GM23338 (cell line): ENCODE measurements around the gene NPAS3. TPM values are rescaled to one million over a fixed set of nuclear protein-coding genes. Genes with fewer than 3 reads are reported as not detected.

Experiments used
- ATAC-seq: fragments of 200-7000 bp; cut with Tn5 transposase; 3 replicates; pipeline ENCODE4 v1.9.1; 2020
- DNase-seq: peaks from one replicate; pipeline ENCODE4 v3.0.0-alpha.2; 2015; ENCODE audit warnings: low spot score
- H2AFZ ChIP-seq: fragments of 200-600 bp; sonication (generic); 2 replicates; pipeline ENCODE4 v1.8.0; 2016; ENCODE audit warnings: antibody characterized with exemption, mild to moderate bottlenecking, moderate library complexity
- H3F3A ChIP-seq: fragments of 200-600 bp; sonication (generic); replicated peaks from 2 replicates; pipeline ENCODE4 v1.8.0; 2017; ENCODE audit warnings: antibody characterized with exemption, mixed run types, low read depth
- H3K27ac ChIP-seq: fragments of 200-600 bp; sonication (generic); 2 replicates; pipeline ENCODE4 v1.6.1; 2016; ENCODE audit warnings: low read depth
- H3K27me3 ChIP-seq: fragments of 200-600 bp; sonication (generic); 2 replicates; pipeline ENCODE4 v1.8.0; 2016; ENCODE audit warnings: mild to moderate bottlenecking, mixed run types, moderate library complexity; ENCODE audit not compliant: insufficient read depth
- H3K36me3 ChIP-seq: fragments of 200-600 bp; sonication (generic); 2 replicates; pipeline ENCODE4 v1.8.0; 2016; ENCODE audit warnings: mild to moderate bottlenecking; ENCODE audit not compliant: insufficient read depth
- H3K4me1 ChIP-seq: fragments of 200-600 bp; sonication (generic); 2 replicates; pipeline ENCODE4 v1.8.0; 2016; ENCODE audit warnings: mild to moderate bottlenecking, moderate library complexity; ENCODE audit not compliant: insufficient read depth
- H3K4me2 ChIP-seq: fragments of 200-600 bp; sonication (generic); 2 replicates; pipeline ENCODE4 v1.7.1; 2017; ENCODE audit warnings: mixed run types
- H3K4me3 ChIP-seq: fragments of 200-600 bp; sonication (generic); 2 replicates; pipeline ENCODE4 v1.6.1; 2016; ENCODE audit warnings: mixed run types
- H3K79me2 ChIP-seq: fragments of 200-600 bp; sonication (generic); replicated peaks from 2 replicates; pipeline ENCODE4 v1.8.0; 2017; ENCODE audit warnings: mild to moderate bottlenecking; ENCODE audit not compliant: insufficient read depth
- H3K9me2 ChIP-seq: fragments of 200-600 bp; sonication (generic); 2 replicates; pipeline ENCODE4 v1.8.0; 2017; ENCODE audit not compliant: insufficient read depth
- H4K20me1 ChIP-seq: fragments of 200-600 bp; sonication (generic); replicated peaks from 2 replicates; pipeline ENCODE4 v1.8.0; 2017; ENCODE audit warnings: mild to moderate bottlenecking; ENCODE audit not compliant: insufficient read depth
- H3K27ac Mint-ChIP-seq: 2 replicates; pipeline ENCODE4 v1.8.0; 2020; ENCODE audit warnings: inconsistent platforms, mild to moderate bottlenecking, moderate library complexity, mixed read lengths
- H3K27me3 Mint-ChIP-seq: 3 replicates; pipeline ENCODE4 v1.8.0; 2022; ENCODE audit warnings: low read depth, mild to moderate bottlenecking, moderate library complexity, mixed read lengths, inconsistent platforms; ENCODE audit not compliant: insufficient read depth, poor library complexity
- H3K36me3 Mint-ChIP-seq: 3 replicates; pipeline ENCODE4 v1.8.0; 2021; ENCODE audit warnings: low read depth, mild to moderate bottlenecking, inconsistent platforms, moderate library complexity, mixed read lengths
- H3K4me1 Mint-ChIP-seq: 3 replicates; pipeline ENCODE4 v1.8.0; 2020; ENCODE audit warnings: mild to moderate bottlenecking, inconsistent platforms, mixed read lengths
- H3K4me3 Mint-ChIP-seq: 3 replicates; pipeline ENCODE4 v1.8.0; 2021; ENCODE audit warnings: moderate library complexity, mild to moderate bottlenecking, inconsistent platforms, mixed read lengths
- H3K9me3 Mint-ChIP-seq: 3 replicates; pipeline ENCODE4 v1.8.0; 2020; ENCODE audit warnings: moderate library complexity, mild to moderate bottlenecking, inconsistent platforms, mixed read lengths
- CREB1 ChIP-seq: fragments of 250-450 bp; sonication (Bioruptor Pico); IDR thresholded peaks from 2 replicates; pipeline ENCODE4 v1.5.0; 2020; ENCODE audit warnings: low read depth, mild to moderate bottlenecking, moderate library complexity
- EZH2 ChIP-seq: fragments of 200-600 bp; sonication (generic); IDR thresholded peaks from one replicate; pipeline ENCODE4 v1.8.0; 2017; ENCODE audit warnings: antibody characterized with exemption, mild to moderate bottlenecking, low read depth; ENCODE audit not compliant: unreplicated experiment
- EZH2phosphoT487 ChIP-seq: fragments of 200-600 bp; sonication (generic); IDR thresholded peaks from one replicate; pipeline ENCODE4 v1.8.1; 2018; ENCODE audit warnings: antibody characterized with exemption; ENCODE audit not compliant: unreplicated experiment
- JUNB ChIP-seq: IDR thresholded peaks from one replicate; pipeline ENCODE4 v1.6.1; 2016; ENCODE audit warnings: antibody characterized with exemption; ENCODE audit not compliant: unreplicated experiment
- NANOG ChIP-seq: IDR thresholded peaks from 2 replicates; pipeline ENCODE4 v1.6.1; 2016; ENCODE audit warnings: antibody characterized with exemption, borderline replicate concordance
- POLR2AphosphoS5 ChIP-seq: IDR thresholded peaks from 2 replicates; pipeline ENCODE4 v1.6.1; 2016; ENCODE audit warnings: antibody characterized with exemption, low read depth
- STAT1 ChIP-seq: IDR thresholded peaks from one replicate; pipeline ENCODE4 v1.6.1; 2016; ENCODE audit warnings: antibody characterized with exemption; ENCODE audit not compliant: unreplicated experiment
- ZNF114 ChIP-seq: fragments of 250-450 bp; sonication (Bioruptor Pico); IDR thresholded peaks from 2 replicates; pipeline ENCODE4 v1.5.0; 2020; ENCODE audit warnings: mild to moderate bottlenecking, moderate library complexity
- ZNF331 ChIP-seq: fragments of 250-450 bp; sonication (Bioruptor Pico); IDR thresholded peaks from 2 replicates; pipeline ENCODE4 v1.5.0; 2020; ENCODE audit warnings: low read depth, mild to moderate bottlenecking, moderate library complexity
- polyA plus RNA-seq: library from polyadenylated mRNA; unstranded; fragments of >200 nt; fragmentation: Nextera tagmentation; extraction: Ambion mirVana; gene quantifications from 2 replicates; pipeline ENCODE4 v1.2.1, GENCODE V29; 2016
- total RNA-seq: library from RNA; depleted of rRNA; stranded (reverse); fragments of >200 nt; shearing (Covaris generic); gene quantifications from 2 replicates; pipeline ENCODE4 v1.2.3, GENCODE V29; 2014
- TF ChIP-seq, protein P1 (sequence below): IDR thresholded peaks from one replicate; pipeline ENCODE4 v1.6.1; 2018; ENCODE audit warnings: antibody characterized with exemption; ENCODE audit not compliant: unreplicated experiment
- TF ChIP-seq, protein P2 (sequence below): fragments of 250-450 bp; sonication (Bioruptor Pico); IDR thresholded peaks from 2 replicates; pipeline ENCODE4 v1.5.0; 2020; ENCODE audit warnings: mild to moderate bottlenecking, moderate library complexity
- TF ChIP-seq, protein P3 (sequence below): IDR thresholded peaks from 2 replicates; pipeline ENCODE4 v1.6.1; 2016; ENCODE audit warnings: antibody characterized with exemption
- TF ChIP-seq, protein P4 (sequence below), 2 experiments: fragments of 200-600 bp in 1 of 2; sonication (generic) in 1 of 2; conservative IDR thresholded peaks; 2 replicates each; pipeline versions ENCODE4 v1.5.1 to v1.6.1; 2016 to 2017; ENCODE audit warnings: antibody characterized with exemption in 2 of 2, low read depth in 2 of 2, mild to moderate bottlenecking in 2 of 2, moderate library complexity in 1 of 2

NPAS3 gene
- total and polyA plus RNA-seq, 2 experiments from 2014 or later: 0.17 to 0.19 TPM

DNA sequence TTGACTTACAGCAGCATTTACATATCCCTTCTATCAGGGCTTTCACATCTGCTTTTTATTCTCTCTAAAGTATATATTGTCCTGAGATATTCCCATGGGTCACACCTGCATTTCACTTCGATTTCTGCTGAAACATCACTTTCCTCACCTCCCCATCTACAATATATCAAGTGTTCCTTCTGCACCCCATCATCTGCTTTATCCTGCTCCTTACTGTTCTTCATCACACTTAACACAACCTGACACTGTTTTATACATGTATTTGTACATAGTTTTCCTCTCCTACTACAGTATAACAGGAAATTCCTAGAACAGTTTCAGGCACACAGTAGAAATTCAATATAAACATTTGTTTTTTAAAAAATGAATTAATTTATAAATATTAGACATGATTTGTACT, 809.1 kb downstream of the NPAS3 start:
- ATAC-seq: no peak
- no peaks in the 10 kb centered on the region for H3K36me3 Mint-ChIP-seq
- no peak overlapping the region for H3K27ac Mint-ChIP-seq
- H3K9me3 Mint-ChIP-seq: peaks cover 8% of the 10 kb centered on the region; the same call in 2 of the 3 replicates
- Histone ChIP-seq H3F3A (no peaks in the 10 kb centered on the region), H3K36me3 (no peaks in the 10 kb centered on the region), H3K27ac (no peak overlapping the region), H3K4me3 (no peak overlapping the region), H3K9me2 (0 out of 2 replicates have a peak, but pooled peaks cover 5% of the 10 kb centered on the region), H3K27me3 (no peaks in the 10 kb centered on the region), H3K4me2 (no peak overlapping the region), H3K4me1 (no peaks in the 10 kb centered on the region), H3K79me2 (no peaks in the 10 kb centered on the region), H2AFZ (no peak overlapping the region), H4K20me1 (no peaks in the 10 kb centered on the region)
- peaks cover 1% of the 10 kb centered on the region for H3K27me3 Mint-ChIP-seq
- H3K4me3 Mint-ChIP-seq: no peak overlapping the region
- DNase-seq: no peak
- TF ChIP-seq ZNF331: no peak
- no peak for TF ChIP-seq NANOG
- no peak for TF ChIP-seq EZH2phosphoT487
- TF ChIP-seq, protein P1, sequence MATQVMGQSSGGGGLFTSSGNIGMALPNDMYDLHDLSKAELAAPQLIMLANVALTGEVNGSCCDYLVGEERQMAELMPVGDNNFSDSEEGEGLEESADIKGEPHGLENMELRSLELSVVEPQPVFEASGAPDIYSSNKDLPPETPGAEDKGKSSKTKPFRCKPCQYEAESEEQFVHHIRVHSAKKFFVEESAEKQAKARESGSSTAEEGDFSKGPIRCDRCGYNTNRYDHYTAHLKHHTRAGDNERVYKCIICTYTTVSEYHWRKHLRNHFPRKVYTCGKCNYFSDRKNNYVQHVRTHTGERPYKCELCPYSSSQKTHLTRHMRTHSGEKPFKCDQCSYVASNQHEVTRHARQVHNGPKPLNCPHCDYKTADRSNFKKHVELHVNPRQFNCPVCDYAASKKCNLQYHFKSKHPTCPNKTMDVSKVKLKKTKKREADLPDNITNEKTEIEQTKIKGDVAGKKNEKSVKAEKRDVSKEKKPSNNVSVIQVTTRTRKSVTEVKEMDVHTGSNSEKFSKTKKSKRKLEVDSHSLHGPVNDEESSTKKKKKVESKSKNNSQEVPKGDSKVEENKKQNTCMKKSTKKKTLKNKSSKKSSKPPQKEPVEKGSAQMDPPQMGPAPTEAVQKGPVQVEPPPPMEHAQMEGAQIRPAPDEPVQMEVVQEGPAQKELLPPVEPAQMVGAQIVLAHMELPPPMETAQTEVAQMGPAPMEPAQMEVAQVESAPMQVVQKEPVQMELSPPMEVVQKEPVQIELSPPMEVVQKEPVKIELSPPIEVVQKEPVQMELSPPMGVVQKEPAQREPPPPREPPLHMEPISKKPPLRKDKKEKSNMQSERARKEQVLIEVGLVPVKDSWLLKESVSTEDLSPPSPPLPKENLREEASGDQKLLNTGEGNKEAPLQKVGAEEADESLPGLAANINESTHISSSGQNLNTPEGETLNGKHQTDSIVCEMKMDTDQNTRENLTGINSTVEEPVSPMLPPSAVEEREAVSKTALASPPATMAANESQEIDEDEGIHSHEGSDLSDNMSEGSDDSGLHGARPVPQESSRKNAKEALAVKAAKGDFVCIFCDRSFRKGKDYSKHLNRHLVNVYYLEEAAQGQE: no peak
- TF ChIP-seq JUNB: no peak
- TF ChIP-seq POLR2AphosphoS5: no peak
- no peak for TF ChIP-seq CREB1 (CRISPR knock-in tag)
- no peak for TF ChIP-seq ZNF114
- TF ChIP-seq, protein P2, sequence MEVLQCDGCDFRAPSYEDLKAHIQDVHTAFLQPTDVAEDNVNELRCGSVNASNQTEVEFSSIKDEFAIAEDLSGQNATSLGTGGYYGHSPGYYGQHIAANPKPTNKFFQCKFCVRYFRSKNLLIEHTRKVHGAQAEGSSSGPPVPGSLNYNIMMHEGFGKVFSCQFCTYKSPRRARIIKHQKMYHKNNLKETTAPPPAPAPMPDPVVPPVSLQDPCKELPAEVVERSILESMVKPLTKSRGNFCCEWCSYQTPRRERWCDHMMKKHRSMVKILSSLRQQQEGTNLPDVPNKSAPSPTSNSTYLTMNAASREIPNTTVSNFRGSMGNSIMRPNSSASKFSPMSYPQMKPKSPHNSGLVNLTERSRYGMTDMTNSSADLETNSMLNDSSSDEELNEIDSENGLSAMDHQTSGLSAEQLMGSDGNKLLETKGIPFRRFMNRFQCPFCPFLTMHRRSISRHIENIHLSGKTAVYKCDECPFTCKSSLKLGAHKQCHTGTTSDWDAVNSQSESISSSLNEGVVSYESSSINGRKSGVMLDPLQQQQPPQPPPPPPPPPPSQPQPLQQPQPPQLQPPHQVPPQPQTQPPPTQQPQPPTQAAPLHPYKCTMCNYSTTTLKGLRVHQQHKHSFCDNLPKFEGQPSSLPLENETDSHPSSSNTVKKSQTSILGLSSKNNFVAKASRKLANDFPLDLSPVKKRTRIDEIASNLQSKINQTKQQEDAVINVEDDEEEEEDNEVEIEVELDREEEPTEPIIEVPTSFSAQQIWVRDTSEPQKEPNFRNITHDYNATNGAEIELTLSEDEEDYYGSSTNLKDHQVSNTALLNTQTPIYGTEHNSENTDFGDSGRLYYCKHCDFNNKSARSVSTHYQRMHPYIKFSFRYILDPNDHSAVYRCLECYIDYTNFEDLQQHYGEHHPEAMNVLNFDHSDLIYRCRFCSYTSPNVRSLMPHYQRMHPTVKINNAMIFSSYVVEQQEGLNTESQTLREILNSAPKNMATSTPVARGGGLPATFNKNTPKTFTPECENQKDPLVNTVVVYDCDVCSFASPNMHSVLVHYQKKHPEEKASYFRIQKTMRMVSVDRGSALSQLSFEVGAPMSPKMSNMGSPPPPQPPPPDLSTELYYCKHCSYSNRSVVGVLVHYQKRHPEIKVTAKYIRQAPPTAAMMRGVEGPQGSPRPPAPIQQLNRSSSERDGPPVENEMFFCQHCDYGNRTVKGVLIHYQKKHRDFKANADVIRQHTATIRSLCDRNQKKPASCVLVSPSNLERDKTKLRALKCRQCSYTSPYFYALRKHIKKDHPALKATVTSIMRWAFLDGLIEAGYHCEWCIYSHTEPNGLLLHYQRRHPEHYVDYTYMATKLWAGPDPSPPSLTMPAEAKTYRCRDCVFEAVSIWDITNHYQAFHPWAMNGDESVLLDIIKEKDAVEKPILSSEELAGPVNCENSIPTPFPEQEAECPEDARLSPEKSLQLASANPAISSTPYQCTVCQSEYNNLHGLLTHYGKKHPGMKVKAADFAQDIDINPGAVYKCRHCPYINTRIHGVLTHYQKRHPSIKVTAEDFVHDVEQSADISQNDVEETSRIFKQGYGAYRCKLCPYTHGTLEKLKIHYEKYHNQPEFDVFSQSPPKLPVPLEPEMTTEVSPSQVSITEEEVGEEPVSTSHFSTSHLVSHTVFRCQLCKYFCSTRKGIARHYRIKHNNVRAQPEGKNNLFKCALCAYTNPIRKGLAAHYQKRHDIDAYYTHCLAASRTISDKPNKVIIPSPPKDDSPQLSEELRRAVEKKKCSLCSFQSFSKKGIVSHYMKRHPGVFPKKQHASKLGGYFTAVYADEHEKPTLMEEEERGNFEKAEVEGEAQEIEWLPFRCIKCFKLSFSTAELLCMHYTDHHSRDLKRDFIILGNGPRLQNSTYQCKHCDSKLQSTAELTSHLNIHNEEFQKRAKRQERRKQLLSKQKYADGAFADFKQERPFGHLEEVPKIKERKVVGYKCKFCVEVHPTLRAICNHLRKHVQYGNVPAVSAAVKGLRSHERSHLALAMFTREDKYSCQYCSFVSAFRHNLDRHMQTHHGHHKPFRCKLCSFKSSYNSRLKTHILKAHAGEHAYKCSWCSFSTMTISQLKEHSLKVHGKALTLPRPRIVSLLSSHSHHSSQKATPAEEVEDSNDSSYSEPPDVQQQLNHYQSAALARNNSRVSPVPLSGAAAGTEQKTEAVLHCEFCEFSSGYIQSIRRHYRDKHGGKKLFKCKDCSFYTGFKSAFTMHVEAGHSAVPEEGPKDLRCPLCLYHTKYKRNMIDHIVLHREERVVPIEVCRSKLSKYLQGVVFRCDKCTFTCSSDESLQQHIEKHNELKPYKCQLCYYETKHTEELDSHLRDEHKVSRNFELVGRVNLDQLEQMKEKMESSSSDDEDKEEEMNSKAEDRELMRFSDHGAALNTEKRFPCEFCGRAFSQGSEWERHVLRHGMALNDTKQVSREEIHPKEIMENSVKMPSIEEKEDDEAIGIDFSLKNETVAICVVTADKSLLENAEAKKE (CRISPR knock-in tag): no peak
- TF ChIP-seq STAT1: no peak
- no peak for TF ChIP-seq EZH2
- TF ChIP-seq, protein P3, sequence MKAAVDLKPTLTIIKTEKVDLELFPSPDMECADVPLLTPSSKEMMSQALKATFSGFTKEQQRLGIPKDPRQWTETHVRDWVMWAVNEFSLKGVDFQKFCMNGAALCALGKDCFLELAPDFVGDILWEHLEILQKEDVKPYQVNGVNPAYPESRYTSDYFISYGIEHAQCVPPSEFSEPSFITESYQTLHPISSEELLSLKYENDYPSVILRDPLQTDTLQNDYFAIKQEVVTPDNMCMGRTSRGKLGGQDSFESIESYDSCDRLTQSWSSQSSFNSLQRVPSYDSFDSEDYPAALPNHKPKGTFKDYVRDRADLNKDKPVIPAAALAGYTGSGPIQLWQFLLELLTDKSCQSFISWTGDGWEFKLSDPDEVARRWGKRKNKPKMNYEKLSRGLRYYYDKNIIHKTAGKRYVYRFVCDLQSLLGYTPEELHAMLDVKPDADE: no peak
- TF ChIP-seq, protein P4, sequence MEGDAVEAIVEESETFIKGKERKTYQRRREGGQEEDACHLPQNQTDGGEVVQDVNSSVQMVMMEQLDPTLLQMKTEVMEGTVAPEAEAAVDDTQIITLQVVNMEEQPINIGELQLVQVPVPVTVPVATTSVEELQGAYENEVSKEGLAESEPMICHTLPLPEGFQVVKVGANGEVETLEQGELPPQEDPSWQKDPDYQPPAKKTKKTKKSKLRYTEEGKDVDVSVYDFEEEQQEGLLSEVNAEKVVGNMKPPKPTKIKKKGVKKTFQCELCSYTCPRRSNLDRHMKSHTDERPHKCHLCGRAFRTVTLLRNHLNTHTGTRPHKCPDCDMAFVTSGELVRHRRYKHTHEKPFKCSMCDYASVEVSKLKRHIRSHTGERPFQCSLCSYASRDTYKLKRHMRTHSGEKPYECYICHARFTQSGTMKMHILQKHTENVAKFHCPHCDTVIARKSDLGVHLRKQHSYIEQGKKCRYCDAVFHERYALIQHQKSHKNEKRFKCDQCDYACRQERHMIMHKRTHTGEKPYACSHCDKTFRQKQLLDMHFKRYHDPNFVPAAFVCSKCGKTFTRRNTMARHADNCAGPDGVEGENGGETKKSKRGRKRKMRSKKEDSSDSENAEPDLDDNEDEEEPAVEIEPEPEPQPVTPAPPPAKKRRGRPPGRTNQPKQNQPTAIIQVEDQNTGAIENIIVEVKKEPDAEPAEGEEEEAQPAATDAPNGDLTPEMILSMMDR (conservative IDR thresholded peaks at IDR 0.05; ENCODE audit: low read depth in 2 of 2): no peak
- H3K4me1 Mint-ChIP-seq: no peaks in the 10 kb centered on the region
